Globus pallidus (tissue), 1 donor: ENCODE data around the gene ZNF182.
A peak's percentile ranks its signal among the peaks of the same experiment; 100 is the strongest.
"Not testable (repeated sequence)": the region's sequence is repeated elsewhere in the genome, so short reads cannot be mapped to it uniquely, and the experiment has no call there.

Experiments used
- DNase-seq: peaks from one replicate; pipeline ENCODE4 v3.0.0-alpha.2; 2015; ENCODE audit warnings: low spot score

ZNF182 gene

GRCh38 chrX:48003758-48004457 lies at the start of gene ZNF182:
Gene ZNF182, minus strand, starts transcription at chrX:48003989. Its CDS starts 1,380 bp downstream, at chrX:48002609.
- peak; percentile 85 for DNase-seq

- DNase-seq: no peak
These were observed 43.1 kb upstream of the ZNF182 start for GRCh38 chrX:48046846-48047245.

- no peak for DNase-seq
These were observed 41.9 kb upstream of the ZNF182 start for GRCh38 chrX:48045410-48046311.

GRCh38 chrX:48043056-48043455 lies 39.3 kb upstream of the ZNF182 start:
- DNase-seq: no peak

DNA sequence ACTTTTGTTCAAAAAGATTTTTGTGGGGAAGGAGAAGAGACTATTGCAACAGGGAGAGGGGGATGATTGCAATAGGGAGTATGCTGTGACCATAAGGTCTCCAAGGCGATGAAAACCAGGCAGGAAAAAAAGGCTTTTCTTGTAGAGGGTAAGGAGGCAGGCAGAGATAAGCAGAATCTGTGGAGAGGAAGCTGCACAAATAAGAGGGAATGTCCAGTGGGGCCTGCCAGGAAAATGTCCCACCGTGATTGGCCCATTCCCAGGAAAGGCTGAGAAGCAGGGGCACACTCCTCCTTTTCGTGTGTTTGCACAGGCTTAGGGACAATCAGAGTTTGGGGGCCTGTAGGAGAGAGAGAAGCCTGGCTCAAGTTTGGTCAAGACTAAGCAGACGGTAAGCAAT lies 32.1 kb upstream of the ZNF182 start:
- no peak for DNase-seq

- not testable (repeated sequence) for DNase-seq
These were observed 26.9 kb upstream of the ZNF182 start for GRCh38 chrX:48030641-48031173.

DNA sequence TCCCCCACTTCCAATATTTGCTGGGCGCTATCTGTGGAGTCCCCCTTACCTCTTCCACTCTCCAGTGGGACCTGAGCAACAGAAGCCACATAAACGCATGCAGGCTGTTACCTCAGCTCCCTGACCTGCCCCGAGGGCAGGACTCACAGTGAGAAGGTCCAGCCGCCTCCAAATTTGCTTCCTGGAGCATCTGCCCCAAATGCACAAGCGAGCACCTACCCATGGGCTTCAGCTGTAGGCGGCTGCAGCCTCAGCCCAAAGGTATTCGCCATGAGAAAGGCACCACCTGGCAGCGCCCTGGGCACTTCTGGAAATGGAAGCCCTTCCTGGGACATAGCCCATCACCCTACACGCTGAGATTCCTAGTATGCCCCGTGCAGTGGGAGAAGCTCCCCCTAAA lies 26.4 kb upstream of the ZNF182 start:
- no peak for DNase-seq

DNA sequence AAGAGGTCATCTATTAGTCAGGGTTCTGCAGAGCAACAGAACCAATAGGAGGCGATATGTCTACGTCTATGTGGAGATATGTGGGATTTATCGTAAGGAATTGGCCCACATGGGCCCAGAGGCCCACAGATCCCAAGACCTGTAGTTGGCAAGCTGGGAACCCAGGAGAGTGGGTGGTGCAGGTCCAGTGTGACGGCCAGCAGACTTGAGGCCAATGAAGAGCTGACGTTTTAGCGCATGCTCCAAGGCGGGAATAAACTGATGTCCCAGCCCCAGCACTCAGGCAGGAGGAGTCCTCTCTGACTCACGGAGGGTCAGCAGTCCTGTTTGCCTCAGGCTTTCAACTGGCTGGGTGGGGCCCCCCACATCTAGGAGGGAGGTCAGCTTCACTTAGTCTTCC lies 24.3 kb upstream of the ZNF182 start:
- DNase-seq: no peak

DNA sequence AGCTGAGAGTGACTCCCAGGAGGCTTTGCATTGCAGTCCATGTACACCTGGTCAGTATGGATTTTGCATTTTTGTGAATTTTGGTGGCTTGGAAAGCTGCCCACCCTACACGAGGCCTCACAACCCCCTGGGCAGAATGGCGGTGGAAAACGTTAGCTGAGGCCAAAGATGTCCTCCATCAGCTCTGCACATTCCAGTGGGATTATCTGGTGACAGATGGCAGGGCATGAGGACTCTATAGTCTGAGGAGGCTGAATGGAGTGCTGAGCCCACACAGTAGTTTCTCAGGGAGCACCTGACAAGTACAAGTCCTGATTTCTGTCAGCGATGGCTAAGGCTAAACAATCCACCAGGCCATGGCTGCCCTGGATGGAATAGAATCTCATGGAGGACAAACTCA lies 23.8 kb upstream of the ZNF182 start:
- not testable (repeated sequence) for DNase-seq

- peak; percentile 67 for DNase-seq
These were observed 21.8 kb upstream of the ZNF182 start for GRCh38 chrX:48025561-48025960.

- no peak for DNase-seq
These were observed 18.9 kb upstream of the ZNF182 start for GRCh38 chrX:48022738-48023137.

DNA sequence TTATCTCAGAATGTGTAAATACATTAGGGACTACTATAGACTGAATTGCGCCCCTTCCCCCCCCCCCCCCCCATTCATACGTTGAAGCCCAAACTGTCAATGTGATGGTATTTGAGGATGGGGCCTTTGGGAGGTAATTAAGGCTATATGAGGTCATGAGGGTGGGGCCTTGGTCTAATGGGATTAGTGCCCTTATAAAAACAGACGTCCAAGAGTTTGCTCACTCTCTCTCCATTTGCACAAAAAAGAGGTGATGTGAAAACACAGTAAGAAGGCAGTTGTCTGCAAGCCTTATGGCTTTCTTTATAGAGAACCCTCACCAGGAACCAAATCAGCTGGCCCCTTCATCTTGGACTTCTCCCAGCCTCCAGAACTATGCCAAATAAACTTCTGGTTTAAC lies 18.3 kb upstream of the ZNF182 start:
- no peak for DNase-seq

- peak; percentile 82 for DNase-seq
These were observed 17.5 kb upstream of the ZNF182 start for GRCh38 chrX:48021026-48021900.

DNA sequence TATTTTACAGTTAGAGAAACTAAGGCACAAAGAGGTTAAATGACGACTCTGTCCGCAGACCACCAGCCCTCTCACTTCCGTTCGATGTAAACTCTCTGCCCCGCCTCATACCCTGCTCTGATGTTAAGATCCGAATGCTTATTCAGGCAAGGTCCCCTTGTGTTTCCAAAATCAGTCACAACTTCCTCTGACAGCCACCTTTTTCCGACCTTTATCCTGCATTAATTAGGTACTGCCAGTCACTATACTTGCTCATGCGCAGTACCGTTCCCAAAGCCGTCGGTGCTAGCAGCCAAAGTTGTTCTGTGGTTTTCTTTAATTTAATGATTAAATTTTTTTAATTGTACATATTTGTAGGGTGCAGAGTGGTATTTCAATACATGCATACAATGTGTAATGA lies 16.7 kb upstream of the ZNF182 start:
- not testable (repeated sequence) for DNase-seq

GRCh38 chrX:48019892-48020291 lies 16.1 kb upstream of the ZNF182 start:
- not testable (repeated sequence) for DNase-seq

- DNase-seq: not testable (repeated sequence)
These were observed 13.0 kb upstream of the ZNF182 start for GRCh38 chrX:48016583-48017310.

DNA sequence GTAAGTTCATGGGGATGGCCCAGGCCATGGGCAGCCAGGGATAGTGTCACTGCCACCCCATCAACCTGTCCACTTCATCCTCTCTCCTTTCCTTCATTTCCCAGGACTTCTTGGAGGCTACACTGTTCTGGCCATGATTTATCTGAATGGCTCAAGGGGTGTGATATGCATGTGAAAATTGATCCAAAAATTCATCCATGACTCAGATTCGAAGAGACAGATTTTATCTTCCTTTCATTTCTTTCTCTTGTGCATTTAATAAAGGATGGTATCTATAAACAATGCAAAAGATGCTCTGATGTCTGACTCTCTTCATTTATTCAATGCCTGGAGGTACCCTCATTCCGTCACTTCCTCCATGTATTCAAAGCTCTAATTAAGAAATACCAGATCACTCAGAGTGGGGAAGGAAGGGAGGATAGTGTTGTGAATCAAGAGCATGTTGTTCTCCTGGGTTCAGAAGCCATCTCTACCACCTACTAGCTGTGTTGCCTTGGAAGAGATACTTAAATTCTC lies 5.7 kb upstream of the ZNF182 start:
- not testable (repeated sequence) for DNase-seq

DNA sequence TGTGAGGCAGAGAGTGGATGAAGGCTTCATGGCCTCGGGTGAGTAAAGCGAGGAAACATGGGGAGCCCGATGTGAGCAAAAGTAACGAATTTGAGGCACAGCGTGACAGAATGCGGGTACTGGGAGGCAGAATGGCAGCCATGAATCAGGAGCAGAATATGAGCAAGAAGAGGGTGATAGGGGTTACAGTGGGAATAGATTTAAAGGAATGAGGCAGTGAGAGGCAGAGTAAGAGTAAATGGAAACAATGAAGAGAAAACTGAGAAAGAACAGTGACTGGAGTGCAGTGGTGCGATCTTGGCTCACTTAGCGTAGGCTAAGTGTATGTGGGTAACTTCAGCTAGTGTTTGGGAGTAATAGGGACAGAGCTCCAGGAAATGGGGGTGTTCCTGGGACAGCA lies 2.9 kb upstream of the ZNF182 start, which contains the start of gene SPACA5:
Gene SPACA5, plus strand, starts transcription at position 301 of the 400 bp plus-strand sequence. CDS start 815 bp downstream, outside the sequence.
- DNase-seq: not testable (repeated sequence)

DNA sequence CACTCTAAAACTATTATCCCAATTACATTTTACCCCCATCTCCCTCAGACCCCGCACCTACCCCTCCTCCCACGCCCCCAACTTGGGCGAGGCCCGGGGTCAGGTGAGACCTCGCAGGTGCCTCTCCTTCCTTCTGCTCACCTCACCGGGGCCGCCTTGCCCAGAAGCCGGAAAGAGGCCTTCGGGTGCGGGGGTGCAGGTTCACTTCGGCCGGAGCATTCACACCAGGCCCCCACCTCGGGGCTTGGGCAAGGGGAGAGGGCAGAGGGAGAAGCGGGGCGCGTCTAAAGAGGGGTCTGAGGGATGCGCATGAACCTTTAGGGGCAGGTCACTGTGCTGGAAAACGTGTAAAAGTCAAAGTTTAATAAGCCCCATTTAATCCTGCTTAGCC lies 427 bp downstream of the ZNF182 start:
- DNase-seq: no peak

- DNase-seq: no peak
These were observed 860 bp downstream of the ZNF182 start for GRCh38 chrX:48002929-48003328.

DNA sequence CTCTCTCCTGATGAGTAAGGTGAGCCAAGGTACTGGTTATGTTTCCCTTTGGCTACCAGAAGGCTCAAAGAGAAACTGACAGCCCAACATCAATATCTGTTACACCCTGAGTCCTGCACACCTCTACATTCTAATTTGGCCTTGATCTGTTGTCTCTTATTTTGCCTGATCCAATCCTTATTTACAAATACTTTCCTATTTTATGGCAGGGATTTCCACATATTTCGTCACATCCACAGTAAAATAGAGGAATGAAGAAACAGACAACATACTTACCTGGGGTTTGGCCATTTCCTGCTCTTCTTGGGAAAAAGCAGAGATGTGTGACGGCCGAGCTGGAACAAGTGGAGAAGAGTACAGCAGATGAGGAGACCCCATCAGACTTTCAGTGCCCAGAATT lies 1.5 kb downstream of the ZNF182 start:
- DNase-seq: no peak
